NCI-H146 treated with DMSO at 0.1 percent for 48 hours (cell line): ENCODE measurements around the gene NCOR1.
A peak's percentile ranks its signal among the peaks of the same experiment; 100 is the strongest.

Source experiments
- DNase-seq: peaks from one replicate; lab custom pipeline; 2025; ENCODE audit not compliant: unreplicated experiment; lab: John Stamatoyannopoulos, UW

Gene NCOR1

DNA sequence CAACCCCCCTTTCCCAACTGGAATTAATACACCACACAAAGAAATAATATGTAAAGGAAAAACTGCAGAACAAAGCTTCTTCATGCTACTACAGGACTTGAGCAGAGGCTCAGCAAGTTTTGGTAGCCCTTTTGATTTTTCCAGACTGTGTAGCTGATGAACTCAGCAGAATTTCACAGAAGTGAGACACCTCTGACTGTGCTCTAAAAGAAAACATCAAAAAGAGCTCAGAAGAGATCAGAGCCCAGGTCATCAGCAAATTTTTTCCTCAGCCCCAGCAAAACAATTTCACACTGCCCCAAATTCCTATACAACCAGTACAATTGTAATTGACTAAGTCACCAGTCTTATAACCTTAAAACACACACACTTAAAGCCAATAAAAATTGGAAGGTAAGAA, 177.7 kb downstream of the NCOR1 start:
- DNase-seq = no peak

DNA sequence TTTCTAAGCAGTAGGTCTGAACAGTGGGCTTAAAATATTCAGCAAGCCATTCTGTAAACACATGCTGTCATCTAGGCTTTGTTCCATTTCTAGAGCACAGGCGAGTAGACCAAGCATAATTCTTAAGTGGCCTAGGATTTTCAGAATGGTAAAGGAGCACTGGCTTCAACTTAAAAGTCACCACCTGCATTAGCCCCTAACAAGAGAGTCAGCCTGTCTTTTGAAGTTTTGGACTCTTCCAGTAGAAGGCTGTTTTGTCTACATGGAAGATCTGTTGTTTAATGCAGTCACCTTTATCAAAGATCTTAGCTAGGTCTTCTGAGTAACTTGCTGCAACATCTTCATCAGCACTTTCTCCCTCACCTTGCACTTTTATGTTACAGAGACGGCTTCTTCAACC, 179.1 kb downstream of the NCOR1 start:
- no peak for DNase-seq

DNA sequence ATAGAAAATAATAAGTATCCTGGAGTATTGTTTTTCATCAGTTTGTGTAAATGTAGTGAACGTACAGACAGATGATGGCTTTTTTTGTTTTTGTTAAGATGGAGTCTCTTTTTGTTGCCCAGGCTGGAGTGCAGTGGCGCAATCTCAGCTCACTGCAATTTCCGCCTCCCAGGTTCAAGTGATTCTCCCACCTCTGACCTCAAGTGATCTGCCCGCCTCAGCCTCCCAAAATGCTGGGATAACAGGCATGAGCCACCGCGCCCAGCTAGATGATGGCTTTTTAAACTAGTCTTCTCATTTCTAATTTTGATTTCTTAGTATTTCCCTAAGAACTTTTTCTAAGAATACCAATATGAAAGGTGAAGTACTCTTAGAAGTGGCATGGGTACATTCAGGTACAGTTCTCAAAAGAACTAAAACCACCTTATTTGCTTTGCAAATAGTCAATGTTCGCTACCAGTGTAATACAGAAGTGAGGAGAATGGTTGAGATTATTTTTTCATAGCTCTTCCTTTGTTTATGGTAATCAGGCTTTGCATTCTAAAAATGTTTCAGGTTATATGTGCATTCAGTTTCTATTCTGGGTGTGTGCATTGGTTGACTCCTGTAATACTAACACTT, 181.5 kb downstream of the NCOR1 start:
- DNase-seq = no peak

DNA sequence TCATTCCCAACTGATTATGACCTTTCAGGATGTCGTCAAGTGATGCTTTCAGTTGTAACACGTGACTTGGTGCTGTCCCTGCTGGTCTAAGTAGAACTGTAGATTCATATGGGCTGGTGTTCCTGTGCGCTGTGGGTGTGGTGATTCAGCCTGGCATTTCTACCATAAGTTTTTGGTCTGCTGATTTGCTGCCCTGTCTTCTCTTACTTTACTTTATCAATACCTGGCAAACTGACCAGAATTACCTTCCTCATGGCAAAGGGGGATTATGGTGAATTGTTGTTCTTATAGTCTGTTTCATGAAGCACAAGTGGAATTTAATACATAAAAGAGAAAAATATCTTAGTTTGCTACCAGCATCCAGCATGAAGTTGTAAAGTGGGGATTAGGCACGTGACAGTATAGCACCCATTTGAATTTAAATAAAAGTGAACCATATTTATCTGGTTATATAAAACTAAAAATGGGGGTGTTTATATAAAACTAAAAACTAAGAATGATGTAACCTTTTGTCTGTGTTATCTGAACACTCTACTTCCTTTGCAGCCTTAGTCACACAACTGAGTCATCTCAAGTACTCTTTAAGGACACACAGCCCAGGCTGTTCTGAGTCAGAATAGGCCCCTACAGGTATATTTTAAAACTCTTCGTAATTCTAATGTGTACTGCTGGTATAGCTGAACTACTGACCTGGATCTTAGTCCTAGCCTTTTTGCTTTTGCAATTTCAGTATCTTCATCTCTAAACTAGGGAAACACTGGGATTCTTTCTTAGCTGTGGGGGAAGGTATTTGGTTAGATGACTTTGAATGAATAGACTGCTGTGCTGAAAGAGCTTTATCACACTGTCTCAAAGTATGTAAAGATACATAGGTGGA, 187.4 kb downstream of the NCOR1 start:
- no peak for DNase-seq

DNA sequence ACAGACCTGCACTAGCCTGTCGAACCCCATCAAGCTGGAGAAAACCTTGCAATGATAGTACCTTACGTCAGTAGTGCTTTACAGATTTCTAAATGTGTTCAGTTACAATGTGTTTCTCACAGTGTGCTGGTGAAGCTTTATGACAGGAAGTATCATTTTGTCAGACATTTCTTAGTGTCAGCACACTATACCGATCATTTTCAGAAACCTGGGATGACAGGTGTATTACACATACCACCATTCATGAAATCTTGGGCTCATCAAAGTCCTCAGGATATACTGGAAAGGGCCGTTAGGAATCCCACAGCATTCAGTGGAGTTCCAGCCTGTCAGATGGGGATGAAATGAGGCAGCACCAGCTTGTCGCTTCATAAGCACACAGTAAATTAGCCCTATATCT, 188.4 kb downstream of the NCOR1 start:
- DNase-seq = no peak

DNA sequence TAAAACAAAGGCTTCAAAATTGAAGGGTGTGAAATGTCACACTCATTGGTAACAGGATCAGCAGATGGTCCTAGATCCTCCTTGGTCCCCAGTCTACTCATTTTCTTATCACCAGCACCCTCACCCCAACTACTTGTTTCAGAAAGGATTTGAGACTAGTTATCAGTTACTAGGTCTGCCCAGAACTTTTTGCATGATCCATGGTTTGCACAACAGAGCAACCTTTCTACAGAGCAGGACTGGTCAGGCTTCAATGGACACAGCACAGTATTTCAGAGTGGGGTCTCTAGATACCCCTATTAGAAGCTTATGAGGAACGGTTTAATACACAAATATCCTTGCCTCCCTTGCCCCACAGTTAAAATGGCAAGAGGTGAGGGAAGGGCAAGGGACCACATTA, 190.1 kb downstream of the NCOR1 start:
- no peak for DNase-seq

DNA sequence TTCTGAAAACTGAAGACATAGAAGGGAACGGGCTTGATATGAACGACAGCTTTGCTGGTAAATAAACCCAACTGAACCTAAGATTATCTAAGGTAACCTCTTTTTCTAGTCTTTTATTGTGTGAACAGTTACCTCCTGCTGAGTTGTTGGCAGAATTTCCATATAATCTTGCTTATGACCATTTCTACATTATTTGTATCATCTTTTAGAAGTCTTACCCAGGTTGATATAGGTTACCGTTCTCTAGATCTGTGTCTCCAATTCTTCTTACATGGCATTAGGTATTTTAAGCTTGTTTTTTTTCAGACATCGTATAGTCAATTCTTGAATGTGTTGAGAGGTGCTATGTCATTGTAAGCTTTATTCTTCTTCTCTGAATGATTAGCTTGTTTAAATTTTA, 191.5 kb downstream of the NCOR1 start:
- DNase-seq = no peak

DNA sequence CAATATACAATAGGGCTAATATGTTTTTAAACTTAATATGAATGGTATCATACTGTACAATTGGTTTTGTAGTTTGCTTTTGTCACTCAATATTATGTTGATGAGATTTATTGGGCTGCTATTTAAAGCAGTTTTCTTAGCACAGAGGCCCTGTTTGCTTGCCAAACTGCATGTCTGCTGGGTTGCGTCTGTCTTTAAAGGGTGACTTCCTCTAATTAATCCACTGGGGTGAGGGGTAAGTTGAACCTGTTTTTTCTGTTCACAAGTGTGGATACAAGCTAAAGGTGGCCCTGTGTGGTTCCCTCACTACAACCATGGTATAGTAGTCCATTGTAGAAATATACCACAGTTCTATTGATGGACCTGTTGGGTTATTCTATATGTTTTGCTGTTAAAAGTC, 196.0 kb downstream of the NCOR1 start:
- no peak for DNase-seq

DNA sequence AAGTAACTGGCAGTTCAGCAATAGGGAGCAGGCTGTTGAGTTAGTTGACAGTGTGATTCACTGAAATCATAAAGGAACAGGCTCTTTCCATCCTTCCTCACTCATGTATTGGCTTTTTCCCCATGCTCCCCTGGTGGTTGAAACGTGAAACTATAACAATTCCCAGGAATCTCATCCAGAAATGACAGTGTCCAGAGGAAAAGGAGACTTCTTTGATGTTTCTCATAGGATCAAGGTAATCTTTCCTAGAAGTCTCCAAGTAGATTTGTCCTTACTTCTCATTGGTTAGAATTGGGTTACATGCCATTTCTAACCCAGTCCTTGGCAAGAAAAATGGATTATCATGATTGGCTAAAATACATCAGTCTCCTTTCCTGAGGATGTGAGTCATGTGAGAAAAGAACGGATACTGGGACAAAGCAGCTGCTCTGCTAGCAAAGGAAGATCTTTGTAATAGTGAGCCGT, 201.4 kb downstream of the NCOR1 start:
- DNase-seq = no peak

DNA sequence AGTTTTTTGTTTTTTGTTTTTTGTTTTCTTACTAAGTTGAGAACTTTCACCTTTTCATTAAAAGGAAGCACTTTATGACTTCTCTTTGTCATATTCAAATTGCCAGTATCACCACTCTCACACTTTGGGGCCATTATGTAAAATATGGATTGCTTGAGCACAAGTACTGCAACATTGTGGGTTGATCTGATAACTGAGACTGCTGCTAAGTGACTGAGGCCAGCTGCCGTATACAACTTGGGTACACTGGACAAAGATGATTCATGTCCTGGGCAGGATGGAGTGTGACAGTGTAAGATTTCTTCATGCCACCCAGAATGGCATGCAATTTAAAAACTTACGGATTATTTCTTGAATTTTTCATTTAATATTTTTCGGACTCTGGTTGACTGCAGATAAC, 207.9 kb downstream of the NCOR1 start:
- no peak for DNase-seq

DNA sequence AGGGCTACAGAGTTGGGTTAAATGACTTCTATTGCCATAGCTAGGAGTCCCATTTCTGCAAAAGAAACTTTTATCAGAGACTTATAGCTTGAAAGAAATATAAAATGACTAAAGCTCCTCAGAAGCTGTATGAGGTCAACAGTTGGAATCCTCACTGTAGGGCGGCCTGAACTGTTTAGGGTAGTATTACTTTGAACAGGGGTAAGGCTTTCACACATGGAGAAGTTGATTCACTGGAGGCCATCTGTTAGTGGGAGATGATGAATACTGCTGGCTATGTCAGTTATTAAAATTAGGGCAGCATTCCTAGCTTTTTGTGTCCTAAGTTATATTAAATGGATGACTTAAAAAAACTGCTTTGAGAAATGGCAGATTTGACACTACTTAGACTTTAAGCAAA, 209.7 kb downstream of the NCOR1 start:
- DNase-seq = no peak

DNA sequence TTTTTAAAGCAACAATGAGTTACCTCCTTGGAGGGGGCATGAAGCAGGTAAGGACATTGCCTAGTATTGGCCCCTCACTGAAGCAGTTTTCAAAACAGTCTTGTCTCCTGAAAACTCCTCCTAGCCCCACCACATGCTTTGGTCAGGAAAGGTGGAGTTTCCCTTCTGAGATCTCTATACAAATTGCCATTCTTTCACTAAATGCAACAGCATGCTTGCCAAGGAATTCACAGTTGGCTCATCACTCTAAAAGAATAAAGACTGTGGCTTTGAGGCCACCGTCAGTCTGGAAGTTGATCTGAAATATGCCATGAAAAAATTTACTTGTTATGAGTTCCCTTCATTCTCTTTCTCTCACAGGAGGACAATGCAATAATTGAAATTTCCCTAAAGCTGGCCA, 211.5 kb downstream of the NCOR1 start:
- no peak for DNase-seq

DNA sequence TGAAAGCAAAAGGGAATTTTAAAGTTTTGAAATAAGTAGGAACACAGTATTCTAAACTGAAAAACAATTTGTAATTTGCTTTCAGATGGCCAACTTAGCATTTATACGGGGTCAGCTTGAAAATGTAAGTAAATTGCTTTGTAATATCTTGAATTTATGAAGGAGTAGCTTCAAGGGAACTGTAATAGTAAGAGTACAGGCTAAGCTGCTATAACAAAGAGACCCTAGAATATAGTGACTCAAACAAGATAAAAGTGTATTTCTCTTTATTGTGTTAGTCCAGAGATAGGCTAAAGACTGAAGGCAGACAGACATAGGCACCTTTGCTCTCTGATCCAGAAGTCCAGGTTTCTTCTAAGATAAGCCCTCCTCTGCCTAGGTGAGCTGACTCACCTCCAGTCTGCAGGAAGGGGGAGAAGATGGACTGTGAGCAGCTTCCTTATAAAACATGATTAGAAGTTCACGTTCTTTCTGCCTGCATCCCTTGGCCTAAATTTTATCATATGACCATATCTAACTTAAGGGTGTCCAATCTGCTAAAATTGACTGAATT, 212.6 kb downstream of the NCOR1 start:
- DNase-seq = no peak

DNA sequence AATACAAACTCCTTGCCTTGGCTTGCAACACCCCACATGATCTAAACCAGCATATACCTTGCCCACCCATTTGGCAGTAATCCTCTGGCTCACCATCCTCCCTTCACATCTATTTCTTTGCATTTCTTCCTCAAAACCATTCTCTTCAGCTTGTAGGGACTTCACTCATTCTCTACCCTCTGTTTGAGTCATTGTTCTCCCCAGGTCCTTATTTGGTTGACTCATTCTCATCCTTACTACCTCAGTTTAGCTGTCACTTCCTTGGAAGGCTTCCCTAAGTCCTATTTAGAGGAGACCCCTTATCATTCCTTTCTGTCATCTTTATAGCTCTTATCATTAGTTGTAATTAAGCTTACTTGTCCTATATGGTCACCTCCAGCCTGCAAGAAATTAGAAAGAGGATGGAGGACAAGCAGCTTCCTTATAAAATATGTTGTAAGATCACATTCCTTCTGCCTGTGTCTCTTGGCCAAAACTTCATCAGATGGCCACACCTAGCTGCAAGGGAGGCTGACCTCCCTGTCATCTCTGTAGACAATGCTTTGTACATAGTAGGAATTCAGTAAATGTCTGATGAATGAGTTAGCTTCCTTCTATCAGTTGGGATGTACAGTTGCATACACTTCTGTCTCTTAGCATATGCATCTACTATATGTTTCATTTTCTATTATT, 214.0 kb downstream of the NCOR1 start:
- DNase-seq = no peak

DNA sequence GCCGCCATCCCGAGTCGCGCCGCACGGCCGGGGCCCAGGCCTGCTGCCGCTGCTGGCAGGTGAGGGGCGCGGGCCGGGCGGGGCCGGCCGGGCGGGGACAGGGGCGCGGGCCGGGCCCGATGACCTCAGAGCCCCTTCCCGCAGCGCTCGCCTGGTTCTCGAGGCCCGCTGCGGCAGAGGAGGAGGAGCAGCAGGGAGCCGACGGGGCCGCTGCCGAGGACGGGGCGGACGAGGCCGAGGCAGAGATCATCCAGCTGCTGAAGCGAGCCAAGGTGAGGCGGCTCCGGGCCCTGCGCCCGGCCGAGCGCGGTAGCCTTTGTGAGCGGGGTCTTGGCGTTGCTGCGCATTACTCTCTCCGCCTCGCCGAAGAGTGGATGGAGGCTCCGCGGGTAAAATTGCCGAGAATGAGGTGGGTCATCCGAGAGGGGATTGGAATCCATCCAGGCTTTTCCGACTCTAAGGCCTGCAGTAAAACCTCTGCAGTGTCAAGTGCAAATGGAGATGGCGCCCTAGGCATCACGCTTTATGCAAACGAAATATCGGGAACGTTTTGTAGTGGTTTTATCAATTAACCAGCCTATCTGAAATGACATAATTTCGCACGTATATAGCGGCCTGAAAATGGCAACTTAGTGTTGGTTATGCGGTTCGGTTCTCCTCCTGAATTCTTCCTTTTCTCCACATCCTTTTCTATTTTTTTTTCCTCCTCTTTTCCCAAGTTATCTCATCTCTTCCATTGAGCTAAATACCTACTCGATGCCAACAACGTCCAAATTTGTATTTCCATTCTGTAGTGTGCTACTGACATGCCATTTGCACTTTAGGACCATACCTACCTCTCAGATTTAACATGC, 215.1 kb downstream of the NCOR1 start:
- DNase-seq = peak; percentile 33

DNA sequence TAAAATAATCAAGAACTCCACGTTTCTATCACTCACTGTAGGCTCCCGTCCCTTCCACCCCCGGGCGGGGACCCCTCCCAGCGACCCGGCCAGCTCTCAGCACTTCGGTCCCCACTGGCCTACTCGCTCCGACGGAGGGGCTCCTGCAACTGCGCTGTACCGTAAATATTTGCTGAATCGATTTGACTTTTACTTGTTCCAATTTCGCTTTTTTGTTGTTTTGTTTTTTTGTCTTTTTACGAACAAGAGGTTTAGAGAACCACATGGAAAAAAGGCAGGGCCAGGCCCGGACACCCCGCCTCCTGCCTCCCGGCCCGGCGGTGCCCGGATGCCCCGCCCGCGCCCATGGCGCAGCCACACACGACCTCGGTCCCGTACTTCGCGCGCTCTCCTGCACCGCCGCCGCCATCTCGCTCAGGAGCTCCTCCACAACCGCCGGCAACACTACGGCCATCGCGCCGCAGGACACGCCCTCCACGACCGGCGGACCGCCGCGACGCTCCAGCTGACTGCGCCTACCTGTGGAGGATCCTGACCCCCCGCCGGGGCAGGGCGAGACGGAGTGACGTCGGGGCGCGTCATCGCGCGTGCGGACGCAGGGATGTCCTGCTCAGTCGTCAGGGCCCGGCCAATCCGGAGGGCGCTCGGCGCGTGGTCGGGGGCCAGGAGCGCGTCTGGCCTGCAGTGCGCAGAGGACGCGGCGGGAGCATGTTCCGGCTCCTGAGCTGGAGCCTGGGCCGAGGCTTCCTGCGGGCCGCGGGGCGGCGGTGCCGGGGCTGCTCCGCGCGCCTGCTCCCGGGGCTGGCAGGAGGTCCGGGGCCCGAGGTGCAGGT, 216.0 kb downstream of the NCOR1 start, which contains the start of the genes TTC19 and ZSWIM7:
Gene TTC19 (plus strand): TSS at position 684 of the 833 bp plus-strand sequence. CDS start 25 bp downstream, at position 709.
Gene ZSWIM7 (minus strand): TSS at position 564 of the 833 bp plus-strand sequence. CDS start 110 bp downstream, at position 454.
- peak; percentile 92 for DNase-seq

DNA sequence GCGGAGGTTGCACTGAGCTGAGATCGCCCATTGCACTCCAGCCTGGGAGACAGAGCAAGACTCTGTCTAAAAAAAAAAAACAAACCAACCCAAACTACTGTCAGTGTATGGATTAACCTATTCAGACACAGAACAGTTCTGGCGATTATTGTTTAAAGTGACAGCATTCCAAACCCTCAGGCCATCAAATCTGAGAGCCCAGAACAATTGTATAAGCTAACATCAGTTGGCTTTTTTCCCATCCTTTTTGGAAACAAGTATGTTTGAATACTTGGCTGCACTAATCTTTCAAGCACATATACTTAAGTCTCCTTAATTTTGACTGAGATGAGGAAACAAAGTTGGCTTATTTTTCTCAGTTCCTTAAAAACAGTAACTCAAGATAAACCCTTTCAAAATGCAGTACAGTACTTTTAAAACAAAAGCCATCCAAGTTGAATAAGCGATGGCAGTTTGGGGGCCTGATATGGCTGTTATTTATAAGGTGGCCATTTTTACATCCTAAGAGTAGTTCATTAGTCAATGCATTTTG, 217.2 kb downstream of the NCOR1 start:
- DNase-seq = no peak

DNA sequence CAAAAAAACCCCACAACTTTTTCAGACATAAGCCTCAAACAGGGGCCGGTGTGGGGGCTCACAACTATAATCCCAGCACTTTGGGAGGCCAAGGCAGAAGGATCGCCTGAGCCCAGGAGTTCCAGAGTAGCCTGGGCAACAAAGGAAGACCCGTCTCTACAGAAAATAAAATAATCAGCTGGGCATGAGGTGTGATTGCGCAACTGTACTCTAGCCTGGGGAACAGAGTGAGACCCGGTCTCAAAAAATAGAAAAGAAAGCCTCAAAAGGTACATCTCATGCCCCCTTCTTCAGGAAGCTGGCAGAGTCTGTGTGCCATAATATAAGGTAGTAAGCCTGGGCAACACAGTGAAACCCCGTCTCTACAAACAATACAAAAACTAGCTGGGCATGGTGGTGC, 219.0 kb downstream of the NCOR1 start:
- no peak for DNase-seq
